H1 (cell line): ENCODE results near the gene ZNF254.

Experiments used
- CBX5 ChIP-seq: fragments of 300-800, 300-1000 bp; sonication (generic); IDR thresholded peaks from 2 replicates; pipeline ENCODE4 v1.7.1; 2016; ENCODE audit warnings: antibody characterized with exemption, low read length, low read depth
- POLR2A ChIP-seq, 2 experiments: IDR thresholded peaks; 1 replicate in 1 of 2; 2 replicates in 1 of 2; pipeline ENCODE4 v1.6.1; 2011; ENCODE audit warnings: low read depth in 2 of 2, low read length in 2 of 2, mild to moderate bottlenecking in 2 of 2; ENCODE audit errors: control extremely low read depth in 1 of 2
- RNF2 ChIP-seq: fragments of 200-900, 300-1000 bp; sonication (generic); IDR thresholded peaks from 2 replicates; pipeline ENCODE4 v1.7.1; 2016; ENCODE audit warnings: borderline replicate concordance, low read depth, mild to moderate bottlenecking, antibody characterized with exemption, low read length; ENCODE audit not compliant: poor library complexity, severe bottlenecking; ENCODE audit errors: missing control alignments
- TF ChIP-seq, protein P1 (sequence below): IDR thresholded peaks from 2 replicates; pipeline ENCODE4 v1.6.1; 2012; ENCODE audit warnings: low read length, inconsistent platforms
- TF ChIP-seq, protein P2 (sequence below): IDR thresholded peaks from 2 replicates; pipeline ENCODE4 v1.6.1; 2012; ENCODE audit warnings: inconsistent platforms
- TF ChIP-seq, protein P3 (sequence below), 3 experiments: IDR thresholded peaks; 1 replicate in 2 of 3; 2 replicates in 1 of 3; pipeline versions ENCODE4 v1.5.1 to v1.6.1; 2011; ENCODE audit warnings: low read length in 3 of 3, mild to moderate bottlenecking in 3 of 3, inconsistent platforms in 2 of 3, low read depth in 1 of 3, moderate library complexity in 1 of 3; ENCODE audit not compliant: insufficient read depth in 1 of 3; ENCODE audit errors: control extremely low read depth in 1 of 3

GRCh38 chr19:24049537-24049936, 37.5 kb upstream of the ZNF254 start:
- TF ChIP-seq POLR2A (IDR thresholded peaks at IDR 0.05; ENCODE audit: control extremely low read depth in 1 of 2, low read depth in 2 of 2, low read length in 2 of 2) (no peak), RNF2 (no peak), CBX5 (no peak)
- TF ChIP-seq, protein P1, sequence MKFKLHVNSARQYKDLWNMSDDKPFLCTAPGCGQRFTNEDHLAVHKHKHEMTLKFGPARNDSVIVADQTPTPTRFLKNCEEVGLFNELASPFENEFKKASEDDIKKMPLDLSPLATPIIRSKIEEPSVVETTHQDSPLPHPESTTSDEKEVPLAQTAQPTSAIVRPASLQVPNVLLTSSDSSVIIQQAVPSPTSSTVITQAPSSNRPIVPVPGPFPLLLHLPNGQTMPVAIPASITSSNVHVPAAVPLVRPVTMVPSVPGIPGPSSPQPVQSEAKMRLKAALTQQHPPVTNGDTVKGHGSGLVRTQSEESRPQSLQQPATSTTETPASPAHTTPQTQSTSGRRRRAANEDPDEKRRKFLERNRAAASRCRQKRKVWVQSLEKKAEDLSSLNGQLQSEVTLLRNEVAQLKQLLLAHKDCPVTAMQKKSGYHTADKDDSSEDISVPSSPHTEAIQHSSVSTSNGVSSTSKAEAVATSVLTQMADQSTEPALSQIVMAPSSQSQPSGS: no peak
- TF ChIP-seq, protein P2, sequence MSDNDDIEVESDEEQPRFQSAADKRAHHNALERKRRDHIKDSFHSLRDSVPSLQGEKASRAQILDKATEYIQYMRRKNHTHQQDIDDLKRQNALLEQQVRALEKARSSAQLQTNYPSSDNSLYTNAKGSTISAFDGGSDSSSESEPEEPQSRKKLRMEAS: no peak
- TF ChIP-seq, protein P3, sequence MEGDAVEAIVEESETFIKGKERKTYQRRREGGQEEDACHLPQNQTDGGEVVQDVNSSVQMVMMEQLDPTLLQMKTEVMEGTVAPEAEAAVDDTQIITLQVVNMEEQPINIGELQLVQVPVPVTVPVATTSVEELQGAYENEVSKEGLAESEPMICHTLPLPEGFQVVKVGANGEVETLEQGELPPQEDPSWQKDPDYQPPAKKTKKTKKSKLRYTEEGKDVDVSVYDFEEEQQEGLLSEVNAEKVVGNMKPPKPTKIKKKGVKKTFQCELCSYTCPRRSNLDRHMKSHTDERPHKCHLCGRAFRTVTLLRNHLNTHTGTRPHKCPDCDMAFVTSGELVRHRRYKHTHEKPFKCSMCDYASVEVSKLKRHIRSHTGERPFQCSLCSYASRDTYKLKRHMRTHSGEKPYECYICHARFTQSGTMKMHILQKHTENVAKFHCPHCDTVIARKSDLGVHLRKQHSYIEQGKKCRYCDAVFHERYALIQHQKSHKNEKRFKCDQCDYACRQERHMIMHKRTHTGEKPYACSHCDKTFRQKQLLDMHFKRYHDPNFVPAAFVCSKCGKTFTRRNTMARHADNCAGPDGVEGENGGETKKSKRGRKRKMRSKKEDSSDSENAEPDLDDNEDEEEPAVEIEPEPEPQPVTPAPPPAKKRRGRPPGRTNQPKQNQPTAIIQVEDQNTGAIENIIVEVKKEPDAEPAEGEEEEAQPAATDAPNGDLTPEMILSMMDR (IDR thresholded peaks at IDR 0.05; ENCODE audit: control extremely low read depth in 1 of 3, insufficient read depth in 1 of 3, low read depth in 1 of 3, low read length in 3 of 3): no peak
